Measurements from ENCODE around the gene ATF6. TPM values are rescaled to one million over a fixed set of nuclear protein-coding genes. Genes with fewer than 3 reads are reported as not detected.

The ATF6 gene
- total and polyA plus RNA-seq, 2 of the 8 experiments (the other 6 are each of a cell fraction or from before 2014, with no cell fraction given) = 4.6 to 10.0 TPM

- Histone ChIP-seq H3K4me3 (ENCODE audit: extremely low read depth in 1 of 4, insufficient read depth in 2 of 4, low read depth in 3 of 4, low read length in 4 of 4) (no peak overlapping the region), H3K4me2 (ENCODE audit: insufficient read depth in 1 of 2, low read depth in 2 of 2, low read length in 2 of 2) (no peak overlapping the region), H3K23me2 (ENCODE audit: low read depth, low read length) (no peaks in the 10 kb centered on the region; the same call in 1 of the 2 replicates), H3K79me2 (ENCODE audit: control insufficient read depth in 1 of 2, insufficient read depth in 2 of 2, low read length in 2 of 2) (no peaks in the 10 kb centered on the region), H2AFZ (ENCODE audit: low read length) (no peak overlapping the region), H3K9me3 (ENCODE audit: insufficient read depth in 2 of 2, low read depth in 1 of 2, low read length in 1 of 2) (no peaks in the 10 kb centered on the region), H3K27me3 (replicated peaks in 1 of 4; ENCODE audit: control insufficient read depth in 3 of 4, extremely low read depth in 1 of 4, insufficient read depth in 3 of 4, low read length in 3 of 4) (no peaks in the 10 kb centered on the region), H3K18ac (ENCODE audit: extremely low read depth, low read length) (no peak overlapping the region), H2BK120ac (replicated peaks; ENCODE audit: low read depth, low read length) (no peak overlapping the region), H3K9ac (replicated peaks in 1 of 4; ENCODE audit: extremely low read depth in 1 of 4, low read depth in 3 of 4, low read length in 3 of 4) (no peak overlapping the region), H4K91ac (replicated peaks; ENCODE audit: insufficient read length, low read length) (no peak overlapping the region), H3K56ac (replicated peaks; ENCODE audit: insufficient read length, low read depth, low read length) (no peak overlapping the region), H2AK5ac (ENCODE audit: low read depth, low read length) (no peak overlapping the region), H3K27ac (ENCODE audit: low read depth, low read length) (no peak overlapping the region), H2BK12ac (ENCODE audit: low read depth, low read length) (no peak overlapping the region), H3K4ac (replicated peaks; ENCODE audit: insufficient read length, low read depth, low read length) (no peak overlapping the region), H3K4me1 (replicated peaks in 1 of 4; ENCODE audit: control insufficient read depth in 3 of 4, insufficient read depth in 4 of 4, low read length in 3 of 4) (no peaks in the 10 kb centered on the region), H3K14ac (ENCODE audit: insufficient read length) (no peak overlapping the region), H2BK15ac (ENCODE audit: low read length) (no peak overlapping the region), H4K20me1 (replicated peaks in 1 of 2; ENCODE audit: control insufficient read depth in 1 of 2, insufficient read depth in 2 of 2, low read length in 2 of 2) (no peaks in the 10 kb centered on the region), H3K23ac (ENCODE audit: insufficient read length) (no peak overlapping the region), H2BK5ac (ENCODE audit: low read depth, low read length) (no peak overlapping the region), H2BK20ac (ENCODE audit: low read length) (no peak overlapping the region), H3K79me1 (ENCODE audit: low read depth, low read length) (no peaks in the 10 kb centered on the region), H4K8ac (ENCODE audit: extremely low read depth, insufficient read depth, low read length) (no peak overlapping the region), H3K36me3 (ENCODE audit: control insufficient read depth in 2 of 4, insufficient read depth in 4 of 4, low read length in 3 of 4) (no peaks in the 10 kb centered on the region), H4K5ac (ENCODE audit: insufficient read length, low read depth, low read length) (no peak overlapping the region)
- DNase-seq (ENCODE audit: low read depth in 1 of 2, low spot score in 2 of 2) = no peak
- ChIA-PET CTCF (ENCODE audit: partially characterized antibody) (interaction anchor here (1.0 to 1.5 kb wide), 5 partner anchors 12 to 131 kb away, joined by 3 to 6 read pairs (median 3); no protein-coding TSS in a partner anchor), POLR2A (ENCODE audit: partially characterized antibody) (no interaction called here)
- no peak for FAIRE-seq
- TF ChIP-seq, protein P1, sequence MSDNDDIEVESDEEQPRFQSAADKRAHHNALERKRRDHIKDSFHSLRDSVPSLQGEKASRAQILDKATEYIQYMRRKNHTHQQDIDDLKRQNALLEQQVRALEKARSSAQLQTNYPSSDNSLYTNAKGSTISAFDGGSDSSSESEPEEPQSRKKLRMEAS (IDR thresholded peaks at IDR 0.05) = no peak
- no peak for TF ChIP-seq TAF1 (IDR thresholded peaks at IDR 0.05; ENCODE audit: low read depth, low read length)
- no peak for TF ChIP-seq CTCF (IDR thresholded peaks at IDR 0.05; ENCODE audit: control extremely low read depth in 1 of 3, insufficient read depth in 1 of 3, low read depth in 1 of 3, low read length in 3 of 3)
These were observed 141.1 kb downstream of the ATF6 start for GRCh38 chr1:161907265-161907664.

Measured in H1 (cell line).